Heart right ventricle (tissue), 16 donors: ENCODE data around the gene NLRC5. TPM values are rescaled to one million over a fixed set of nuclear protein-coding genes. Genes with fewer than 3 reads are reported as not detected.

Experiments used
- ATAC-seq, 8 donors: fragments of 200-7000 bp; cut with Tn5 transposase; one replicate each; pipeline ENCODE4 v1.9.1; 2020; ENCODE audit warnings: mild to moderate bottlenecking in 8 of 8, moderate library complexity in 8 of 8, moderate number of reproducible peaks in 1 of 8
- DNase-seq, 2 donors: peaks; one replicate each; pipeline ENCODE4 v3.0.0-alpha.2; 2020
- H3K27ac ChIP-seq, 10 donors: fragments of 200-600 bp; sonication (generic) in 2 of 10; one replicate each; pipeline versions ENCODE4 v1.5.0 to v1.8.0; 2020 to 2022; ENCODE audit warnings: mild to moderate bottlenecking in 3 of 10
- H3K27me3 ChIP-seq, 7 donors: fragments of 200-600 bp; one replicate each; pipeline ENCODE4 v1.8.0; 2021 to 2022; ENCODE audit warnings: mild to moderate bottlenecking in 2 of 7
- H3K36me3 ChIP-seq, 9 donors: fragments of 200-600 bp; sonication (generic) in 1 of 9; one replicate each; pipeline versions ENCODE4 v1.5.0 to v1.8.0; 2020 to 2022; ENCODE audit warnings: mild to moderate bottlenecking in 2 of 9
- H3K4me1 ChIP-seq, 9 donors: fragments of 200-600 bp; sonication (generic) in 1 of 9; one replicate each; pipeline versions ENCODE4 v1.5.0 to v1.8.0; 2020 to 2022; ENCODE audit warnings: mild to moderate bottlenecking in 4 of 9
- H3K4me3 ChIP-seq, 10 donors: fragments of 200-600 bp; sonication (generic) in 2 of 10; one replicate each; pipeline versions ENCODE4 v1.5.0 to v1.8.0; 2020 to 2022; ENCODE audit warnings: mild to moderate bottlenecking in 7 of 10, moderate library complexity in 2 of 10
- H3K9me3 ChIP-seq, 11 donors: fragments of 200-600 bp in 10 of 11; sonication (generic) in 2 of 11; one replicate each; pipeline versions ENCODE4 v1.5.0 to v1.8.0; 2013 to 2022; ENCODE audit warnings: mild to moderate bottlenecking in 2 of 11, control low read depth in 1 of 11, moderate library complexity in 1 of 11
- CTCF ChIP-seq, 9 donors: fragments of 200-600 bp; sonication (generic) in 2 of 9; IDR thresholded peaks; one replicate each; pipeline versions ENCODE4 v1.5.0 to v1.8.0; 2021 to 2022; ENCODE audit warnings: antibody characterized with exemption in 9 of 9, mild to moderate bottlenecking in 5 of 9, moderate library complexity in 1 of 9
- WGBS, 2 donors: extraction: QIAGEN DNeasy Blood & Tissue Kit; methylation state at CpG; one replicate each; pipeline ENCODE4 v1.1.7; 2013; ENCODE audit warnings: inconsistent platforms in 1 of 2; 5-methylcytosine and 5-hydroxymethylcytosine counted together
- intact Hi-C, 10 donors: fragments of 100-400 bp; cut with DNase I; formaldehyde crosslinking; loops; one replicate each; pipeline versions ENCODE4 v1.11.1 to v1.14.2; 2022
- polyA plus RNA-seq, 2 donors: library from polyadenylated mRNA; stranded (reverse); fragments of 200-250 nt; gene quantifications; one replicate each; pipeline ENCODE4 v1.2.3, GENCODE V29; 2013
- total RNA-seq, 10 donors: library from RNA; stranded (reverse); fragmentation: NEBNext Ultra II Directional in 3 of 10; extraction: Animal tissue kit (Norgen Biotek cat#: 25700) in 3 of 10; gene quantifications; one replicate each; pipeline versions ENCODE4 v1.2.1 to v1.2.4, GENCODE V29; 2021 to 2023
- donor health status: Arrhythmogenic right ventricular cardiomyopathy.
- donor health status: ischemic (EF 13 %, LVEDD 7.1; RV severe dilation, severe dysfunction).
- donor health status: healthy with polysubstance abuse.
- donor health status: DM: no; HTN: yes; CAD: no.
- donor health status: DM: no; HTN: no; CAD: no.
- donor health status: ischemic (EF 25% LVEDD 6.9; RV normal size, moderate dysfunction).
- donor health status: ischemic (EF 25% LVEDD 5.7; RV mildly dilated, moderate dysfunction).
- donor health status: healthy.
- donor health status: DM: yes; HTN: yes; CAD: no.
- donor health status: Ischemic cardiomyopathy.
- donor health status: ischemic (EF 35%, LVEDD 5.7; RV mildly dilated, moderate dysfunction).
- donor health status: nonischemic (EF 11% LVEDD 7.7; RV severe dilation, severe dysfunction).
- donor health status: DM: yes; HTN: yes; CAD: no.
- donor health status: PGD.
- donor health status: ischemic (EF 29% LVEDD 5.4; RV normal size, mild dysfunction).
- donor health status: nonischemic (EF 23%, LVEDD 6.1; RV moderate dilation, normal function).

The NLRC5 gene
- total and polyA plus RNA-seq, 12 donors = 6.2 to 49.6 (median 13.5) TPM

- no peak for TF ChIP-seq CTCF (IDR thresholded peaks at IDR 0.05)
- peaks cover 10 to 28% (median 17%) of the 10 kb centered on the region in 9 donors for H3K4me1 ChIP-seq
Measured at GRCh38 chr16:57064995-57065394, 75.6 kb downstream of the NLRC5 start.

DNA sequence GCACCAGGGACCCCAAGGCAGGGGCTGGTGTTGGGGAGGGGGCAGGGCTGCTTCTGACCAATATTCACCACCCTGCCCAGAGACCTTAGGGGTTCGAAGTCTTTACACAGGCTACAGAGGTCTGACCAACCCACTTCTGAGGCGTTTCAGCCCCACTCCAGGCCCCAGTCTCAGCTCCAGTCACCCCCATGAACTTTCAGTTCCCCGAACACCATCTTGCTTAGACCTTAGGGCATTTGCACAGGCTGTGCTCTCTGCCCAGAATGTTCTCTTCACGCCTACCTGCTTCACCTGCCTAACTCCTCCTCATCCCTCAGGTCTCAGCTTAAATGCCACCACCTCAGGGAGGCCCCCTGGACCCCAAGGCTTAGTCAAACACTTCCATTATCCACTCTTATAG is 77.3 kb downstream of the NLRC5 start:
- peaks cover under 1 to 19% (median 4%) of the 10 kb centered on the region in 9 donors for H3K4me1 ChIP-seq
- H3K9me3 ChIP-seq = peaks cover 0 to 4% (median 0%) of the 10 kb centered on the region in 11 donors
- no peak overlapping the region for H3K4me3 ChIP-seq
- no peak for TF ChIP-seq CTCF (IDR thresholded peaks at IDR 0.05)
- 89 to 92% methylated on average over 4 of the region's 4 CpGs for WGBS, 2 donors
- DNase-seq (no peak), ATAC-seq (no peak)
- H3K27me3 ChIP-seq = no peaks in the 10 kb centered on the region
- H3K36me3 ChIP-seq = peaks cover 0 to 85% (median 0%) of the 10 kb centered on the region in 9 donors
- no peak overlapping the region for H3K27ac ChIP-seq
- intact Hi-C loops = no loop called here

More at GRCh38 chr16:57064995-57065394, 75.6 kb downstream of the NLRC5 start:
- ATAC-seq (no peak), DNase-seq (no peak)
- Histone ChIP-seq H3K4me3 (no peak overlapping the region), H3K27me3 (no peaks in the 10 kb centered on the region), H3K36me3 (peaks cover 0 to 94% (median 0%) of the 10 kb centered on the region in 9 donors), H3K27ac (no peak overlapping the region), H3K9me3 (peaks cover 0 to 4% (median 0%) of the 10 kb centered on the region in 11 donors)
- WGBS, 2 donors = 91 to 96% methylated on average over 5 of the region's 5 CpGs
- intact Hi-C loops = no loop called here

GRCh38 chr16:57067347-57067746 is 78.0 kb downstream of the NLRC5 start:
- intact Hi-C loops = no loop called here
- H3K4me3 ChIP-seq = no peak overlapping the region
- WGBS, 2 donors = 96 to 97% methylated on average over 3 of the region's 3 CpGs
- H3K36me3 ChIP-seq = peaks cover 0 to 85% (median 0%) of the 10 kb centered on the region in 9 donors
- no peak for TF ChIP-seq CTCF (IDR thresholded peaks at IDR 0.05)
- H3K4me1 ChIP-seq = peaks cover 0 to 12% (median 0%) of the 10 kb centered on the region in 9 donors
- H3K9me3 ChIP-seq = peaks cover 0 to 4% (median 0%) of the 10 kb centered on the region in 11 donors
- DNase-seq (no peak), ATAC-seq (no peak)
- no peaks in the 10 kb centered on the region for H3K27me3 ChIP-seq
- H3K27ac ChIP-seq = no peak overlapping the region

- H3K27me3 ChIP-seq = no peaks in the 10 kb centered on the region
- WGBS, 2 donors = 94 to 95% methylated on average over 7 of the region's 7 CpGs
- peaks cover 0 to 85% (median 0%) of the 10 kb centered on the region in 9 donors for H3K36me3 ChIP-seq
- H3K9me3 ChIP-seq = no peaks in the 10 kb centered on the region
- no peak for TF ChIP-seq CTCF (IDR thresholded peaks at IDR 0.05)
- H3K27ac ChIP-seq = no peak overlapping the region
- H3K4me3 ChIP-seq = no peak overlapping the region
- intact Hi-C loops = no loop called here
- peaks cover 0 to 11% (median 0%) of the 10 kb centered on the region in 9 donors for H3K4me1 ChIP-seq
- ATAC-seq = no peak
- no peak for DNase-seq
Measured at GRCh38 chr16:57069053-57069452, 79.7 kb downstream of the NLRC5 start.
